KBM-7 (cell line): ENCODE results near the gene GPR146.

ENCODE experiments used
- DNase-seq: peaks from one replicate; pipeline ENCODE4 v3.0.0-alpha.2; 2015
- in situ Hi-C: fragments of 300-500 bp; cut with MboI; formaldehyde crosslinking; loops from 2 replicates; pipeline ENCODE4 v1.14.3; 2020; ENCODE audit warnings: low sequenced_read_pairs, low pct_unique_long_range_greater_than_20kb, mixed read lengths

GPR146 gene

DNA sequence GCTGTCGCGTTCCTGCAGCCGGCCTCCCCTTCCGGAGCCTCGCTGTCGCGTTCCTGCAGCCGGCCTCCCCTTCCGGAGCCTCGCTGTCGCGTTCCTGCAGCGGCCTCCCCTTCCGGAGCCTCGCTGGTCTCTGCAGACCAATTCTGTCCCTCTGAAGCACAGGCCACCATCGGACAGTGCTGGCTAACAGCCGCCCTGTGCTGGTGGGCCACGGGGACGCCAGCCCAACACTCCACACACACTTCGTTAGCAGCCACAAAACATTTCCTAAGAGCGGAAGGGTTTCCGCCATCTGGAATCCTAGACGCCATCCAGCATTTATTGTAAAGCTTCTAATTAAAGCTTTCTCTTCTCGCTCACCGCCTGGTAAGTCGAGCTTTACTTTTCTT, 54.8 kb downstream of the GPR146 start:
- no peak for DNase-seq
- in situ Hi-C loops = no loop called here

DNA sequence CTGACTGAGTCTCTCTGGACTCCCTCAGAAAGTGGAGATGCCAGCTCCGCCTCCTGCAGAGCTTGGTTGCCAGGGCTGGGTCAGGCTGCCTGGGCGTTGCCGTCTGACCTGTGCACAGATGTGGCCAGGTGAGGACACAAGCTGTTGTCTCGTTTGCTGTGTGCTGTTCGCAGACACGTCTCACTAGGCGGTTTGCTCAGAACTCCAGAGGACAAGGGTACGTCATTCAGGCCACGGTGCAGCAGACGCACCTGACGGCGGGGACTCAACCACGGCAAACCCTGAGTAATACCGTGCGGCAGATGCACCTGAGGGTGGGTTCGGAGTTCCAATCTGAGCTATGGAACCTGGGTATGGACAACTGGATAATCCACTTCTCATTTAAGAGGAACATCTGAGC, 55.3 kb downstream of the GPR146 start:
- in situ Hi-C loops = no loop called here

DNA sequence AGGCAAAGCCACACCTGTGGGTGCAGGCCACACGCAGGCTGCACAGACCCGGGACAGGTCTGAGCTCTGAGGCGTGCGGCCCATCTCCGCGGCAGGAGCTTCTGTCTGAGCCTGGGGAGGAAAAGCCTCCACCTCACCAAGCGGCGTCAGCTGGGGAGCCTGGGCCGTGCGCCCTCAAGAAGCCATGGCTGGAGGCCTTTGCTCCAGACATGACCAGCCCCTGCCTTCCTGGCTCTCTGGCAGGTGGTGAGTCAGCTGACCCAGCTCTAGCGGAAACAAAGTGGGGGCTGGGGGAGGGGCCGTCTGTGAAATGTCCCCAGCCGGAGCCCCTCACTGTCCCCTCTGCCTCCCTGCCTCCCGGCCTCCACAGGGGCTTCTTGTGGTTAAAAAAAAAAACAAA, 56.0 kb downstream of the GPR146 start:
- no peak for DNase-seq
- in situ Hi-C loops = no loop called here

More for the DNA sequence above, 55.3 kb downstream of the GPR146 start:
- no peak for DNase-seq

DNA sequence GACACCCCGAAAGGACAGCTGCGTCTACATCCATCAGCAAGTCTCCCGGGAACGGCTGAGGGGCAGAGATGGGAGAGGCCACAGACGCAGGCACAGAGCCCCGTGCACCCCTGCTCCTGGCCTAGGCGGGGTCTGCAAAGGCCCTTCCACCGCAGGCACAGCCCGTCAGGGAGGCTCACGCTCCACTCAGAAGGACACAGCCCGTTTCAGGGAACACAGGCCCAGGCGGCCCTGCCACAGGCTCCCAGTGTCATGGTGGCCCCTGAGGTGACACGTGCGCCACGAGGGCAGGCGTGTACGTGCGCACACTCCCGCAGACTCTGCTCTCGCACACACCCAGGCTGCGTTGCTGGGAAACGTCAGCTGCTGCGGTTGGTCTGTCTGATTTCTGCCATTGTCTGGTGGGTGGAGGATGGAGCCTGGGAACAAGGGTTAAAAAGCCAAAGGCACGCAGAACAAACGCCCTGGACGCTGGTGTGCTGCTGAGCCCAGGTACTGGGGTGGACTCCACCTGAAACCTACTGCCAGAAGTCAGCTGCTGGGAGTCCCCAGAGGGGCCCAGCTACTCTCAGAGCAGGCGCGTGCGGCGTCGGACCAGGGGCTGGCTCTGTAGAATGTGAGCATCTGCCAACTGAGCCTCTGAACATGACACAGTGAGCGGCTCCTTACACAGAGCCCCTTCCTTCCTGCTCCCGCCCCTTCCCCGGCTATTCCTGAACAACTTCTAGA, 56.7 kb downstream of the GPR146 start:
- in situ Hi-C loops = no loop called here
- DNase-seq = no peak

DNA sequence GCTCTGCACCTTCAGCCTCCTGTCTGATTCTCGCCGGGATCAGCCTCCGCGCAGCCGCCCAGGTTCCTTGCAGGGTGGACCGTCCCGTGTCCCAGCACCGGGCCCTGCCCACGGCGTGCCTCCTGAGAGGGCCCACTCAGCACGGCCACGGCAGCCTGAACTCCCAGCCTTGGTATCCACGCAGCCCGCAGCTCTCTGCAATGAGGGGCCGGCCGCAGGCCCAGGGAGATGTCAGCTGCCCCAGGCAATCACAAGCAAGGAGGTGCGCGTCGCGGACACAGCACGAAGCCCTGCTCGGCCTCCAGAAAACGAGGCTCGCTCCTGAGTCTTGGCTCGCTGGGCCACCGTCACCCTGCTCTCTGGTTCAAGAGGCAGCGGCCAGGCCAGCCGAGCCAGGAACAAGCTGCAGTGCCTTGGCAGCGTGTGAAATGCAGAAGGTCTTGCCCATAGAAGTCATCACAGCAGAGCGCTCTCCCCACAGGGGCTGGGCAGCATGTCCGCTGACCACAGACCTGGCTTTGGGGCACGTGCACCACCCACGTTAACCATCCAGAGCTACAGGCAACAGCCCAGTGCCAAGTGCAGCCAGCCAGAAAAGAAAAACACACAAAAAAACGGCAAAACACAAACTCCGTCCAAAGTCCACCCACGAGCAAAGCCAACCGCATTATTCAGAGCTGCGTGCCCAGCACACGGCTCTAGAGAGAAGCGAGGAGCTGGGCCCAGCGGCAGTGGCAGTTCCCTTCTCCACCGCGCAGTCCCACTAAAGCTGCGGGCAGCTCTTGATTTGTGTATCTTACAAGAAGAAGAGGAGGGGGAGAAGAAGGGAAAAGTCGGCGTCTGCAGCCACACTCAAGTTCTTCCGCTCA, 57.5 kb downstream of the GPR146 start:
- in situ Hi-C loops = no loop called here
- DNase-seq = no peak

DNA sequence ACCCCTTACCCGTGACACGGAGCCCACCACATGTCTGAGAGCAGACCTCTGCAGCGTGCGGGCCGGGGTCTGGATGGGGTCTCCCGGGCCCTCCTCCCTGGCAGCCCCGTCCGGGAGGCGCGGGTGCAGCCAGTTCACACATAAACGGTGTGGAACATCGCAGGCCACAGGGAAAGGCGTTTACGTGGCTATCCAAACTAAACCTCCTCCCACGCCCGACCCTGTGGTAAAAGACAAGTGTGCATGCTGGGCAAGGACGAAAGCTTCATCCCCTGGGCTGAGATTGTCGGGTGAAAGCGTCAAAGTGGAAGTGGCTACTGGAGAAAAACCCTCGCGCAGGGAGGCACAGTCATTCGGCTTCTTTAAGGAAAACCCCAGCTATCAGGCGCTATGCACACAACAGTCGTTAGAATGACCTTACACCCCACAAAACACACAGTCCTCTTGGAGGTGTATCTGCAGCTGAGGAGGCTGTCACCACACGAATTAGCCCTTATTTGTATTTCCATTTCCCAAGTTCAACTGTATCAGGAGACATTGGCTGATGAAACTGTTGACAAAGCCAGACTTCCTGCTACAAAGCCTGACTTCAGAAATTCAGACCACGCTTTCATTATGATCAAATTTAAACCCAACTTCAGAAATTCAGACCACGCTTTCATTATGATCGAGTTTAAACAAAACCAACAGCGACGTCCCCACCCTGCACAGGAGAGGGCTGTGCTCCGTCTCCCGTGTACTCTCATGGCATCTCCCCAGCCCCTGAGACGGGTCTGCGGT, 58.9 kb downstream of the GPR146 start:
- DNase-seq = no peak
- in situ Hi-C loops = no loop called here

DNA sequence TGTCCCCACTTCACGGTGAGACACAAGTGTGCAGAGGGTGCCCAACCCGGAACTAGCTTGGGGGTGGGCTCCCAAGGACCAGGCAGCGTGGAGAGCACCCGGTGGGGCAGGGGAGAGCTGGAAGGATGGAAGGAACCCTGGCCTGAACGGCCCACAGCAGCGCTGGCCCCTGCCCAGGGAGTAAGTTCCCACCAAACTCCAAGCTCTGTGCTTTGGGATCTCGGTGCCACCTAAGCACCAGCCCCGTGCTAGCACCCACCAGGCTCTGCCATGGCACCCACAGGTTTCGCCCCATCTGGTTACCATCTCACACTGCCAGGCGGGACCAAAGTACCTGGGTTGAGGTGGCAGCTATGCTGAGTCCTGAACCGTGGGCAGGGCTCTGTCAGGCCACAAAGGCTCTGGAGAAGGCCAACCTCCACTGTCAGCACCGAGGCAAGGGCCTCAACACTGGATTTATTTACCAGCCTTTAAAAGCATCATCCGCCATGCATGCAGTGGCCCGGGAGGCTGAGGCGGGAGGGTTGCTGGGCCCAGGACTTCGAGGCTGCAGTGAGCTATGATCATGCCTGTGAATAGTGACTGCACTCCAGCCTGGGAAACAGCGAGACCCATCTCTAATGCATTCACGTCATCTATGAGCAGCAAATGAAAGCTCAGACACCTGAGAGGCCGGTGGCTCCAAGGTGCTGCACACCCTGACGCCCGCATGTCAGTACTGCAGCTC, 59.6 kb downstream of the GPR146 start:
- in situ Hi-C loops = no loop called here
- no peak for DNase-seq

DNA sequence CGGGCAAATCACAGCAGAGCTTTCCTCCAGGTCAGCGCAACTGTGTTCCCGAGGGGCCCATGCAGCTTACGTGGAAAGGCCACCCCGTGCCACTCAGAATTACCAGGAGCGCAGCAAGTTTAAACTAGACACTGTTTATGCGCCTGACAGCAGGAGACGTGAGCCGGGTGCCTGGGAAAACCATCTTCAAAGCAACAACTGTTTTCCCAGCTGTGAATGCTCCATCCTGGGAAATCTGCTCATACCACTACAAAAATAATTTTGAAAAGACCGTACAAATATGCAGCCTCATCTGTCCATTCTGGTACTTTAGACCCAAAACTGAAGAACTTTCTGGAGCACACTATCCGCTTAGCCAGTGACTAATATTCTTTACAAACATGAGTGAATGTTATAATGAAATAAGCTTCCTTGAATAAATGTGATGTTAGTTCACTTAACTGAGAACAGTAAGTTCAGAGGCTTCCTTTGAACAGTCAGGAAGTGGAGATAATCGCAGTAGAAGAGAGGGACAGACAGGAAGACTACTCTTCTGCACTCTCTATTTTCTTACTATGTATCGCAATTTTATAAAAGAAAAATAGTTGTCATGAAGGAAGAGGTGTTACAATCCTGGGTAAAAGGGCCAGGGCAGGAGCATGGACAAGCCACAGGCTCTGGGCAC, 60.3 kb downstream of the GPR146 start:
- no peak for DNase-seq
- in situ Hi-C loops = no loop called here

DNA sequence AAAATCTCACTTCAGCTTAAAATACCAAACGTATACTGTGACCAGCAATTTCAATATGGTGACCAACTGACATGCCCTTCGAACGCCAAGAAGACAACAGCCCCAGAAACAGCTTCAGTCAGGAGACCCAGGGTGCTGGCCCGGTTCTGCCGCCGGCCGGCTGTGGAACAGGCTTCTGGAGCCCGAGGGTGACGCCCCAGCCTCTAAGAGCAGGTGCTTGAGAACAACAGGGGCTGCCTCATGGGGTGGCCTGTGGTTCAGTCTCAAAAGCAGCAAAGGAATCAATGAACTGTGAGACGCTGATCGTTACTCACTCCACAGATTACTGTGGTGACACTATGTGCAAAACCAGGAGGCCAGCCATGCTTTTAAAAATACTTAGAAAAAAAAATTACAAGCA, 60.8 kb downstream of the GPR146 start:
- no peak for DNase-seq
- in situ Hi-C loops = no loop called here

DNA sequence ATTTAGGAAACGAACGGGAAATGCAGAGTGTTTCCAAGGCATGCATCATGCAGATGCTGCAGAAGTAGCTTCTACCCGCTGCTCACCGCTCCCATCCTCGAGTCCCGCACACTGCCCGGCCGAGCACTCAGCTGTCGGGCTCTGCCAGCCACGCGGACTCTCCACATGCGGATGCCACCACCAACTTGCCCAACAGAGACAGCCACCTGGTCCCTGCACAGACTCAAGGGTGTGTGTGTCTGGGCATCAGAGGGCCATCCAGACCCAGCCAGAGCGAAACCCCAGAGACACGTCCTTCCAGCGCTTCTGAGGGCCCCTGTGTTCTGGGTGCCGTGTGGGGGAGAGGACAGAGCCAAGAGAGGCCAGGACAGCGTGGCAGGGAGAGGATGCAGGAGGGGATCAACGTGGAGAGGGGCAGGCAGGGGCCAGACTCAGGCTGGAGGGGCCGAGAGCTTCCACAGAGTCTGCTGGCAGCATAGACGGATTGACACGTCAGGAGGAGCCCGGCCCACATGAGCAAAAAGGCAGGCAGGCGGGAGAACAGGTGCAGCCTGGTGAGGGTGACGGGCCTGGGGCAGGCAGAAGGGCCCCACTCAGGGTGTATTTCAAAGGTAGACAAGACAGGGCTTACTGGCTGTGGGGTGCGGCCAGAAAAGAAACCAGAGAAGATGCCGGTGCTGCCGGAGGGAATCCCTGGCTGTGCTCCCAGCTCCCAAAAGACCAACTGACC, 61.9 kb downstream of the GPR146 start:
- DNase-seq = no peak
- in situ Hi-C loops = no loop called here

DNA sequence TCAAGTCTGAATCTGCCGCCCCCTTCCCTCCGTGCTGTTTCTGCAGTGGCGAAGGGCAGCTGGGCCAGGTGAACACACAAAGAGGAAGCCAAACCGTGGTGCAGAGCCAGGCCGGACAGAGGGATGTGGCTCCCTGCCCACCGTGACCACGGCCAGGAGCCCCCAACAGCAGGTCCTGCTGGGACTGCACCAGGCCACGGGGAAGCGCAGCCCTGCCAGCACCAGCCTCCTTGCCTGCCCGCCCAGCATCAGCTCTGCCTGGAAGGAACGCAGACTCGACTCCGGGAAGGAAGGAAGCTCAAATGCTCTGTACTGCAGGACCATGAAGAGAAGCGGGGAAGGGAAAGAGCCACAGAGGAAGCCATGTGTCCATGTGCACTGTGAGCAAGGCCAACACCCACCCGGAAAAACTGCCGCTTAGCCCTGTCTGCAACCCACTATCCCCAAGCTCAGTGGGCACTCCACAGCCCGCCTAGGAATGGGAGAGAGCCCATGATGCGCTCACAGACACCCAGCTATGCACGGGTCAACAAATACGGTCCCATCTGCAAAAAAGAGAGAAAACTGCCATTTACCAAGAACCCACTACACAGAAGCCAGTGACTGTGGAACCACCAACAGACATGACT, 62.6 kb downstream of the GPR146 start:
- in situ Hi-C loops = no loop called here
- DNase-seq = no peak

DNA sequence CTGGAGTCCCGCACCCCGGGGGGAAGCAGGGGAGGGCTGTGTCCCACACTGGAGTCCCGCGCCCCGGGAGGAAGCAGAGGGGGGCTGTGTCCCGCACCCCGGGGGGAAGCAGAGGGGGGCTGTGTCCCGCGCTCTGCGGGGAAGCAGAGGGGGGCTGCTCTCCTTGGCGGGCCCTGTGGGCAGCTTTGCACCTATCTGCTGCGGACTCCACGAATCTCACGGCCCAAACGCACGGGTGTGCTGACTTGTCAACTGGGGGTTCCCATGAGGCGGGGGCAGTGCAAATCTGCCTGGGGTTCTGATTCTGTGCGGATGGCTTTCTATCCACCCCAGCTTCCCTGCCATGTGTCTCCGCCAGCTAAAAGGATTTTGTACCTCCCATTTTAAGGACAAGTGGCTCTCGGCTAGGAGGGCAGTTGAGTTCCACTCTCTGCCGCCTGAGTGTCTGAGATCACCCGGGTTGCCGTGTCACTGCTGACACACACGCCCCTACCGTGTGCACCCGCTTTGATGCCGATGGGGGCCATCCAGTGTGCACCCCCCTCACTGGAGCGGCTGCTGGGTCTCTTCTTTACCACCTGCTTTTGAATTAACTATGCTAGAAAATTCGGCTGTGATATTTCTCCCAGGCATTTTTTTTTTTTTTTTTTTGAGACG, 64.0 kb downstream of the GPR146 start:
- in situ Hi-C loops = no loop called here
- no peak for DNase-seq
